Femur (tissue), 1 donor: ENCODE results near the gene FOXL3.
A peak's percentile ranks its signal among the peaks of the same experiment; 100 is the strongest.
"Not testable (repeated sequence)": the region's sequence is repeated elsewhere in the genome, so short reads cannot be mapped to it uniquely, and the experiment has no call there.

Source experiments
- DNase-seq: peaks from one replicate; pipeline ENCODE4 v3.0.0-alpha.2; 2017

The FOXL3 gene

GRCh38 chr7:326809-327232 is 36.9 kb downstream of the FOXL3 start:
- DNase-seq = no peak

DNA sequence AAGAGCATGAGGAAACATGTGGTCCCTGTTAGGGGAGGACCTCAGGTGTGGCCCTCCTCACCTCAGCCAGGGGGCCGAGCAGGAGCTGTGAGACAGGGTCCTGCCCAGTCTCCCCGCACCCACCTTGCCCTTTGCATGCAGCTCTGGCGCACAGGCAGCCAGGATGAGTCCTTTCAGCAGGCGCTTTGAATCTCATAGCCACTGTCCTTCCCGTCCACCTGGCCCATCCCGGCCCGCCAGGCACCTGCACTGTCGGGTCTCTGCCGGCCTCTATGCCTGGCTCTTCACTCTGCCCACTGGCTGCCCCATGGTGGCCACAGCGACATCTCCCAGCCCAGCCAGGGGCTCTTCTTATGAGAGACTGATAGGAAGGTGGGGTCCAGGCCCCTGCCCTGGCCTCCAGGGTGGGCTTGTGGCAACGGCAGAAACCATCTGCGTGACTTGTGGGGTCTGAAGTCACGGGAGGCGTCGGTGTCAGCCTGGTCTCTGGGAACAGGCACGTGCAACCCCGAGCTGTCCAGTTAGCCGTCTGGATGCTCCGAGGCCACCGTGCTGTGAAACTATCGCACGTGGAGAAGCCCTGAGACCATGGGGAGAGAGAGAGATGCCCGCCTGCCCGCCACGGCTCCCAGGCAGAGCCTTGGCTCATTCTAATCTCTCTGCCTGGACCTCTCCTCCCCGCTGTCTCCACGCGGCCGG is 37.4 kb downstream of the FOXL3 start:
- no peak for DNase-seq

- DNase-seq = no peak
Observed at GRCh38 chr7:327991-328702, 38.2 kb downstream of the FOXL3 start.

GRCh38 chr7:329691-330281 is 39.8 kb downstream of the FOXL3 start:
- DNase-seq = no peak

DNA sequence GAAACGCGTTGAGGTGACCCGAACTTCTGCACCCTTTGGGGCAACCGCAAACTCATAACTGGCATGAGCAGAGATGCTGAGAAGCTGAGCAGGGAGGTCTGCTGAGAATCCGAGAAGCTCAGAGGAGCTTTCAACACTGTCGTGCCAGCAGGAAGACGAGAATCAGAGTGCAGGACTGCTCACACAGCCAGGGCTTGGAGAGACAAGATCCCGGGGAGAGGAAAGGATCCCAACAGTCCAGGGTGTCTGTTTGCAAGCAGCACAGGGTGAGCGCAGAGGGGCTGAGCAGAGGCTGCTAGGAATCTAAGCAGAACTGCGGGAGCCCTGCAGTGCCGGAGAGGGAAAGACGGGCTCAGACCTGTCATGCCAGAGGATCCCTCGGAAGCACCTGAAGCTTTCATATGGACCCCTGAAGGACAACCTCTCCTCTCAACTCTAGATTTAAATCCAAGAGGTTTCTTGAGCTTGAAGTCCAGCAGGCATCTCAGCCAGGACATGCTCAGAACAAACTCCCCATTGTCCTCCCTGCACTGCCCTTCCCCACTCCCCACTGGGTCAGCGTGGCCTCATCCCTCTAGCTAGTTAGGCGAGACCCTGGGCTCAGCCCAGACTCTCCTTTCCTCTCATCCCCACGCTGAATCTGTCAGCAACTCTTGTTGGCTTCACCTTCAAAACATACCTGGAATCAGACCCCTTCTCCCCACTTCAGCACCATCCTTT is 40.7 kb downstream of the FOXL3 start:
- DNase-seq = no peak

DNA sequence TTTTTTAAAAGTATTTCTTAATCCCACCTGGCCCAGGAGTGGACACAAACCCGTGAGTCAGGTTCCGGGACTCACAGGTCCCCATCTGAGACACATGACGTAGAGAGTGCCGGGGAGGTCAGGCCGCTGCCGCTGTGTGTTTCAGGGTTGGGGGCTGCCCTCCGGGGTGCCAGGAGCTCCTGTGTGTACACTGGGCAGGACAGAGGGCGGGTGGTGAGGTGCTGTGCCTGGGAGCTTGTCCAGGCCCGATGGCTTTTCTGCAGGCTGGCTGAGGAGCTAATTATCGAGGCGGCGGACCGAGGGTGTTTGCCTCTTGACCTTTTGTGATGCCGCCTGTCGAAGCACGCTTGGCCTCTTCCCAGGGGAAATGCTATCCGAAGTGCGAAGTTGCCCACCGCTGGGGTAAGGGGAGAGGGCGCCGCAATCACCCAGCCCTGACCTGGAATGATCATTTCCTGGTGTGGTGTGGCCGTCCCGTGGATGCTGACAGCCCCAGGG is 42.1 kb downstream of the FOXL3 start:
- no peak for DNase-seq

DNA sequence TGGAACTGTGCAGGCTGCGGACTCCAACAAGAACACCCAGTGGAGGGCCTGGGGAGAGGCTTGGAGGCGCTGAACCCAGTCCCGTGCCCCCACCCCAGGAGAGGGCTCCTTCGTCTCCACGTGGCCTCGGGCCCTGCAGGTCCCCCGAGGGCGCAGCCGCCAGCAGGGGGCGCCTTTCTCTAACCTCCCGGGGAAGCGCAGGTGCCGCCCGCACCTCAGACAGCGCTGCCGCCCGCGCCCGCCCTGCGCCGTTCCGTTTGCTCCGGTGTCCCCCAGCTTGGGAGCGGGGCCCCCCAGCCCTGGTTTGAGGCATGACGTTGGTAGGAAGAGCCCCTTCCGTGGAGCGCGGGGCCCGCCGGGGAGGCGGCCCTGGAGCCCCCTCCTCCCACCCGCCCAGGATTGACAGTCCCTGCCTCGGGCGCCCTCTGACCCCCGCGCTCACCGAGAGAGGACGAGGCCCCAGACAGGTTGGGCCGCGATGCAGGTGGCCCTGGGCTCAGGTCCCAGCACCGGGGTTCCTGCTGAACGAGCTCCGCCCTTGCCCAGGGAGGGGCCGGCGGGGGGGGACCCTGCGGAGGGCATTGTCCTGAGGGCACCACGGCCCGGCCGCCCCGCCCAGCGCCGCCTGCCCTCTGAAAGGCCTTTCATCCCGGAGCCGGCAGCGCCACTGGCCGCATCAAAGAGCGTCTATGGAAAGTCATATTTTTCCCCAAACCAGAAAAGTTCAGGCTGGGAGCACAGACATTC is 42.8 kb downstream of the FOXL3 start:
- DNase-seq = peak; percentile 81

GRCh38 chr7:333393-333764 is 43.4 kb downstream of the FOXL3 start:
- peak; percentile 90 for DNase-seq

DNA sequence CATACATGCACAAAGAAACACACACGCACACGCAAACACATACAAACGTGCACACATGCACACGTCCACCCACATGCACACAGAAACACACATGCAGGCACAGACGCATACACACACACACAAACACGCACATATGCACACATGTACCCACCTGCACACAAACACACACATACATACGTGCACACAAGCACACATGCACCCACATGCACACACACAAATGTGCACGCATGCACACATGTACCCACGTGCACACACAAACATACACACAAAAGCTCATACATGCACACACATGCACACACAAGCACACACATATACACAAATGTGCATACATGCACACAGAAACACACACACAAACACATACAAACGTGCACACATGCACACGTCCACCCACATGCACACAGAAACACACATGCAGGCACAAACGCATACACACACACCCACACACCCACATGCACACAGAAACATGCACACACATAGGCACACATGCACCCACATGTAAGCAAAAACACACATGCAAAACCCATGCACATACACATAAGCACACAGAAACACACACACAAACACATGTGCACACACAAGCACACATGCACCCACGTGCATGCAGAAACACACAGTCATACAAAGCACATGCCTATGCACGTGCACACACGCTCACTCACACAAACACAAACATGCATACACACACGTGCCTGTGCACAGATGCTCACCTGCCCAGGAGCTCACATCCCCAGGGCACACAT is 44.8 kb downstream of the FOXL3 start:
- peak; percentile 13 for DNase-seq

GRCh38 chr7:335358-336148 is 45.6 kb downstream of the FOXL3 start:
- DNase-seq = no peak

DNA sequence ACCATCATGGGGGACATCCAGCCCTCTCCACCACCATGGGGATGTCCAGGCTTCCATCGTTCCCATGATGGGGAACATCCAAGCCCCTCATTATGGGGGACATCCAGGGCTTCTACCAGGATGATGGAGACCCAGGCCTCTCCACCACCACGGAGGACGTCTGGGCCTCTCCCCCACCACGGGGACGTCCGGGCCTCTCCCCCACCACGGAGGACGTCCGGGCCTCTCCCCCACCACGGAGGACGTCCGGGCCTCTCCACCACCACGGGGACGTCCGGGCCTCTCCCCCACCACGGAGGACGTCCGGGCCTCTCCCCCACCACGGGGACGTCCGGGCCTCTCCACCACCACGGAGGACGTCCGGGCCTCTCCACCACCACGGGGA is 46.2 kb downstream of the FOXL3 start:
- not testable (repeated sequence) for DNase-seq

- no peak for DNase-seq
Observed at GRCh38 chr7:336810-337566, 47.0 kb downstream of the FOXL3 start.

- no peak for DNase-seq
Observed at GRCh38 chr7:337567-337951, 47.6 kb downstream of the FOXL3 start.

- no peak for DNase-seq
Observed at GRCh38 chr7:338295-339061, 48.5 kb downstream of the FOXL3 start.

GRCh38 chr7:339062-339342 is 49.0 kb downstream of the FOXL3 start:
- DNase-seq = no peak

DNA sequence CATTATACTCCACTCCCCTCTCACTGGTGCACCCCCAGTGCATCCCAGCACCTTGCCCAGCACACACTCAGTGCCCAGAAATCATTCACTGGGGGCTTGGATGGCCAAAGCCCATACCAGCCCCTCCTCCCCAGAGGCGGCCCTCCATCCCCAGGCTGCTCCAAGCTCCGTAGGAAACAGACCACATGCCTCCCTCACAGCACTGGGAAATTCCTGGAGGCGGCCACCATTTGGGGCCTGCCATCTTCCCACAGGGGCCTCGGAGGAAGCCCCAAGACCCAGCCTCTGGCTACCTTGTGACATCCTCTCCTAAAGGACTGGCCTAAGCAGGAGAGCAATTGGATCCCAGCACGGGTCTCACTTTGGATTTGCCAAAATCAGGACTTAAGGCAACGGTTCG is 49.7 kb downstream of the FOXL3 start:
- DNase-seq = no peak

- DNase-seq = no peak
Observed at GRCh38 chr7:340200-340937, 50.4 kb downstream of the FOXL3 start.
